ENCODE data around the gene DGUOK.

Gene DGUOK

GRCh38 chr2:73990531-73990930 is 63.9 kb downstream of the DGUOK start:
- DNase-seq (ENCODE audit: low read depth): no peak
- TF ChIP-seq, protein P1, sequence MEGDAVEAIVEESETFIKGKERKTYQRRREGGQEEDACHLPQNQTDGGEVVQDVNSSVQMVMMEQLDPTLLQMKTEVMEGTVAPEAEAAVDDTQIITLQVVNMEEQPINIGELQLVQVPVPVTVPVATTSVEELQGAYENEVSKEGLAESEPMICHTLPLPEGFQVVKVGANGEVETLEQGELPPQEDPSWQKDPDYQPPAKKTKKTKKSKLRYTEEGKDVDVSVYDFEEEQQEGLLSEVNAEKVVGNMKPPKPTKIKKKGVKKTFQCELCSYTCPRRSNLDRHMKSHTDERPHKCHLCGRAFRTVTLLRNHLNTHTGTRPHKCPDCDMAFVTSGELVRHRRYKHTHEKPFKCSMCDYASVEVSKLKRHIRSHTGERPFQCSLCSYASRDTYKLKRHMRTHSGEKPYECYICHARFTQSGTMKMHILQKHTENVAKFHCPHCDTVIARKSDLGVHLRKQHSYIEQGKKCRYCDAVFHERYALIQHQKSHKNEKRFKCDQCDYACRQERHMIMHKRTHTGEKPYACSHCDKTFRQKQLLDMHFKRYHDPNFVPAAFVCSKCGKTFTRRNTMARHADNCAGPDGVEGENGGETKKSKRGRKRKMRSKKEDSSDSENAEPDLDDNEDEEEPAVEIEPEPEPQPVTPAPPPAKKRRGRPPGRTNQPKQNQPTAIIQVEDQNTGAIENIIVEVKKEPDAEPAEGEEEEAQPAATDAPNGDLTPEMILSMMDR (IDR thresholded peaks at IDR 0.05; ENCODE audit: insufficient read depth, low read depth, low read length, missing control alignments): no peak
- no peak overlapping the region for H3K4me3 ChIP-seq (ENCODE audit: low read length)

DNA sequence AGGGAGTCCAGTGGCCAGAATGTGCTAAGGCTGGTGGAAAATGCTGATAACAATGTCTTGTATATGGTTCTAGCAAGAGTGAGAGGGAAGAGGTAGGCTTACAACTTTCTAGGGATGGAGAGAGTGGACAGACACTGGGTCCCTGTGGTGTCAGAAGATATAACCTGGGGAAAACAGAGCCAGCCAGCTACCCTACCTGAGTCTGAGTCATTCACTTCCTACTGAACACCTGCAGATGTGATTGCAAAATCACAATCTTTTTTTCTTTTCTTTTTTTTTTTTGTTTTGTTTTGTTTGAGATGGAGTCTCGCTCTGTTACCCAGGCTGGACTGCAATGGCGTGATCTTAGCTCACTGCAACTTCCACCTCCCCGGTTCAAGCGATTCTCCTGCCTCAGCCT is 65.4 kb downstream of the DGUOK start:
- no peak overlapping the region for H3K4me3 ChIP-seq (ENCODE audit: low read length)
- DNase-seq (ENCODE audit: low read depth): peak; percentile 71
- TF ChIP-seq, protein P1 (IDR thresholded peaks at IDR 0.05; ENCODE audit: insufficient read depth, low read depth, low read length, missing control alignments): no peak

- TF ChIP-seq, protein P1 (IDR thresholded peaks at IDR 0.05; ENCODE audit: insufficient read depth, low read depth, low read length, missing control alignments): no peak
- no peak overlapping the region for H3K4me3 ChIP-seq (ENCODE audit: low read length)
- DNase-seq (ENCODE audit: low read depth): peak; percentile 59
These were observed 66.7 kb downstream of the DGUOK start for GRCh38 chr2:73993376-73993775.

DNA sequence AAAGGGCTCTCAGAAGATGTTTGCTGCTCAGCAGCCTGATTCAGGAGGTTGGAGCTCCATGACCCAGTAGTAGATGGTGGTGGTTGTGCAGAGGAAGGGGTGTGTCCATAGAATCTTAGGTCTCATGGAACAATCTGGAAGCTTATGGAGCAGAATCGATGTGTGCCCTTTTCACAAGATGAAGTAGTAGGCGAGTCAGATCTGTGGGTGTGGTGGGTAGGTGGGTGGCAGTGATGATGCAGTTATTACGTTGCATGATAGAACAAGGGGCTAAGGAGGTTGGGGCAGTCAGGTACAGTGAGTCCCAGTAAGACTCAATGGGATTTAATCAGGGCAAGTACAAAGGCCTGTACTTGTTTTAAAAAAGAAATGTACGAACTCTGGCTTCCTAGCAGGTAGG is 67.1 kb downstream of the DGUOK start:
- TF ChIP-seq, protein P1 (IDR thresholded peaks at IDR 0.05; ENCODE audit: insufficient read depth, low read depth, low read length, missing control alignments): no peak
- no peak overlapping the region for H3K4me3 ChIP-seq (ENCODE audit: low read length)
- no peak for DNase-seq (ENCODE audit: low read depth)

DNA sequence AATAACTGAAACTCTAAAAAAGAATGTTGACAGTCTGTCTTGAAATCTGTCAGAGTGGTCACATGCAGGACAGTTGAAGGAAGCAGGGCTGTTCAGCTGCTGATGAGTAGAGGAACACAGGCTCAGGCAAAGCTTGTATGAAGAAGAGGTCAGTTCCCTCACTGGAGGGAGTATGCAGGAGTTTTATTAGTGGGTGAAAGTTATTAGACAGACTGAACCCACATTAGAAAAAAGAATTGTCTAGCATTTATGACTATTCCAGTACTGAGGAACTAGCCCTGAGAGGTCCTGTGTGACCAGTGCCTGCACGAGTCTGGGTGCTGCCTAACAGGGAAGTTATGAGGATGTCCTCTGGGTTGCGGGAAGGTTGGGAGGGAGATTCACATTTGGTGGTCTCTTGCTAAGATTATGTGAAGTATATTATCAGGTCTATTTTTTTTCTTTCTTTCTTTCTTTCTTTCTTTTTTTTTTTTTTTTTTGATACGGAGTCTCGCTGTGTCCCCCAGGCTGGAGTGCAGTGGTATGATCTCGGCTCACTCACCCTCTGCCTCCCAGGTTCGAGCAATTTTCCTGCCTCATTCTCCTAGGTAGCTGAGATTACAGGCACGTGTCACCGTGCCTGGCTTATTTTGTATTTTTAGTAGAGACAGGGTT is 67.6 kb downstream of the DGUOK start:
- TF ChIP-seq, protein P1 (IDR thresholded peaks at IDR 0.05; ENCODE audit: insufficient read depth, low read depth, low read length, missing control alignments): no peak
- DNase-seq (ENCODE audit: low read depth): no peak
- no peak overlapping the region for H3K4me3 ChIP-seq (ENCODE audit: low read length)

DNA sequence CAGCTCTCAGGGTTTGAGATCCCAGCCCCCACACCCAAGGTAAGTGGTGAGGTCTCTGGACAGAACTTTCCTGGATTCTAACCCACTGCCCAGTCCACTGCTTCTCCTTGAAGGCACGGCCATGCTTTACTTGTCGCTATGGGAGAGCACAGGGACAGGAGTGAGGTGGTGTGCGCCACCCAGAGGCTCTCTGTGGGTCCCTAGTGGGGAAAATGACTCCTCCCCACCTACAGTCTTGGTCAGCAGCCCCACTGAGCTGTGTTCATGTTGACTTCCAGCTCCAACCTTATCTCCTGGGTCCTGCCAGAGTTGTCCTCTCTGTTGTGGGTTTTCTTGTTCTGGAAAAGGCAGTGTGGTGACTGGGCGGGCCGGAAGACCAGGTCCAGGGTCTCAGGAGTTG is 69.1 kb downstream of the DGUOK start:
- TF ChIP-seq, protein P1 (IDR thresholded peaks at IDR 0.05; ENCODE audit: insufficient read depth, low read depth, low read length, missing control alignments): no peak
- H3K4me3 ChIP-seq (ENCODE audit: low read length): no peak overlapping the region

DNA sequence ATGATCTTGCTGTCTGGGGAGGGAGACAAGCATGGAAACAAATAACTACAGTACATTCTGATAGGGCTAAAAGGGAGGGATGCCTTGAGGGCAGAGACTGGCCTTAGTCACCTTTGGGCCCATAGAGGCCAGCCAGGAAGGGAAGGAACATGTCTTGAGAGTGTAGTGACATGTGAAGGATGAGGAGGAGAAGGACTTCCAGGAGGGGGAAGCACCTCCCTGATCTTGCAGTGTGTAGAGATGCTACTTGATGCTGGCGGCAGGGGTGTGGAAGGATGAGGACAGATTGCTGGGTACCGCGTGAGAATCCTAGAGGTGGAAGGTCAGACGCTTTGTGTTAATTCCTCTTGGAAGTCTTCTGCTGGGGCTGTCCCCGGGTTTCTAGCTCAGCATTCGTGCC is 71.1 kb downstream of the DGUOK start:
- TF ChIP-seq, protein P1 (IDR thresholded peaks at IDR 0.05; ENCODE audit: insufficient read depth, low read depth, low read length, missing control alignments): no peak
- DNase-seq (ENCODE audit: low read depth): no peak
- no peak overlapping the region for H3K4me3 ChIP-seq (ENCODE audit: low read length)

More for the DNA sequence above, 69.1 kb downstream of the DGUOK start:
- DNase-seq (ENCODE audit: low read depth): no peak

Measured in epithelial cell of esophagus (primary cell).